Endothelial cell of umbilical vein (primary cell): ENCODE results near the gene TPT1.
"Not testable (repeated sequence)": the region's sequence is repeated elsewhere in the genome, so short reads cannot be mapped to it uniquely, and the experiment has no call there.

ENCODE experiments used
- FOS ChIP-seq: IDR thresholded peaks from 2 replicates; pipeline ENCODE4 v1.6.1; 2011; ENCODE audit warnings: mild to moderate bottlenecking, low read length, moderate library complexity, borderline replicate concordance; ENCODE audit not compliant: insufficient read depth
- JUN ChIP-seq: IDR thresholded peaks from 2 replicates; pipeline ENCODE4 v1.6.1; 2011; ENCODE audit warnings: borderline replicate concordance, low read depth; ENCODE audit not compliant: insufficient read length, insufficient read depth
- MYC ChIP-seq: IDR thresholded peaks from one replicate; pipeline ENCODE4 v1.6.1; 2011; ENCODE audit warnings: mild to moderate bottlenecking, low read depth, low read length
- POLR2A ChIP-seq: IDR thresholded peaks from 2 replicates; pipeline ENCODE4 v1.6.1; 2012; ENCODE audit warnings: low read depth, mild to moderate bottlenecking, control low read depth, low read length
- POLR2AphosphoS5 ChIP-seq: IDR thresholded peaks from 2 replicates; pipeline ENCODE4 v1.6.1; 2012; ENCODE audit warnings: low read depth, mild to moderate bottlenecking, control low read depth, low read length, moderate library complexity; ENCODE audit not compliant: insufficient read depth
- TF ChIP-seq, protein P1 (sequence below), 2 donors: IDR thresholded peaks; 1 replicate in 1 of 2; 2 replicates in 1 of 2; pipeline ENCODE4 v1.5.1; 2011; ENCODE audit warnings: low read length in 2 of 2, mild to moderate bottlenecking in 2 of 2, moderate library complexity in 2 of 2, control low read depth in 1 of 2, inconsistent platforms in 1 of 2, low read depth in 1 of 2; ENCODE audit not compliant: insufficient read depth in 1 of 2; ENCODE audit errors: extremely low read depth in 1 of 2
- TF ChIP-seq, protein P2 (sequence below): IDR thresholded peaks from 2 replicates; pipeline ENCODE4 v1.6.1; 2011; ENCODE audit not compliant: insufficient read depth, insufficient read length

DNA sequence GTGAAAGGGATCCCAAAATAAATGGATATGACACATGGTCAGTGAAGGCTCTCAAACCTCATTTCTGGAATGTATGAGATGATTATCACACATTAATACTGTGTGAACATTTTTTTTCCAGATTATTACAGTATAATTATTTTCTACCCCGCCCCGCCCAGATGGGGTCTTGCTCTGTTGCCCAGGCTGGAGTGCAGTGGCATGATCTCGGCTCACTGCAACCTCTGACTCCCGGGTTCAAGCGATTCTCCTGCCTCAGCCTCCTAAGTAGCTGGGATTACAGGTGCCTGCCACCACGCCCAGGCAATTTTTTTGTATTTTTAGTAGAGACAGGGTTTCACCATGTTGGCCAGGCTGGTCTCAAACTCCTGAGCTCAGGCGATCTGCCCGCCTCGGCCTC is 2.1 kb upstream of the TPT1 start:
- not testable (repeated sequence) for TF ChIP-seq POLR2A, MYC, FOS, POLR2AphosphoS5, JUN
- TF ChIP-seq, protein P1, sequence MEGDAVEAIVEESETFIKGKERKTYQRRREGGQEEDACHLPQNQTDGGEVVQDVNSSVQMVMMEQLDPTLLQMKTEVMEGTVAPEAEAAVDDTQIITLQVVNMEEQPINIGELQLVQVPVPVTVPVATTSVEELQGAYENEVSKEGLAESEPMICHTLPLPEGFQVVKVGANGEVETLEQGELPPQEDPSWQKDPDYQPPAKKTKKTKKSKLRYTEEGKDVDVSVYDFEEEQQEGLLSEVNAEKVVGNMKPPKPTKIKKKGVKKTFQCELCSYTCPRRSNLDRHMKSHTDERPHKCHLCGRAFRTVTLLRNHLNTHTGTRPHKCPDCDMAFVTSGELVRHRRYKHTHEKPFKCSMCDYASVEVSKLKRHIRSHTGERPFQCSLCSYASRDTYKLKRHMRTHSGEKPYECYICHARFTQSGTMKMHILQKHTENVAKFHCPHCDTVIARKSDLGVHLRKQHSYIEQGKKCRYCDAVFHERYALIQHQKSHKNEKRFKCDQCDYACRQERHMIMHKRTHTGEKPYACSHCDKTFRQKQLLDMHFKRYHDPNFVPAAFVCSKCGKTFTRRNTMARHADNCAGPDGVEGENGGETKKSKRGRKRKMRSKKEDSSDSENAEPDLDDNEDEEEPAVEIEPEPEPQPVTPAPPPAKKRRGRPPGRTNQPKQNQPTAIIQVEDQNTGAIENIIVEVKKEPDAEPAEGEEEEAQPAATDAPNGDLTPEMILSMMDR (IDR thresholded peaks at IDR 0.05; ENCODE audit: extremely low read depth in 1 of 2, insufficient read depth in 1 of 2, low read depth in 1 of 2, low read length in 2 of 2): not testable (repeated sequence)
- TF ChIP-seq, protein P2, sequence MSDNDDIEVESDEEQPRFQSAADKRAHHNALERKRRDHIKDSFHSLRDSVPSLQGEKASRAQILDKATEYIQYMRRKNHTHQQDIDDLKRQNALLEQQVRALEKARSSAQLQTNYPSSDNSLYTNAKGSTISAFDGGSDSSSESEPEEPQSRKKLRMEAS: not testable (repeated sequence)
